Trophoblast cell (in vitro differentiated cells and primary cell): ENCODE results near the gene ABLIM1.

Source experiments
- DNase-seq, 2 donors: peaks; one replicate each; pipeline ENCODE4 v3.0.0-alpha.2; 2016
- H2AFZ ChIP-seq: 2 replicates; pipeline ENCODE4 v1.6.1; 2013; ENCODE audit warnings: low read length, moderate library complexity, mild to moderate bottlenecking; ENCODE audit not compliant: insufficient read depth, poor library complexity
- H2AK5ac ChIP-seq: 2 replicates; pipeline ENCODE4 v1.6.1; 2013; ENCODE audit warnings: mild to moderate bottlenecking, low read length
- H2BK120ac ChIP-seq: 2 replicates; pipeline ENCODE4 v1.6.1; 2013; ENCODE audit warnings: low read length, mild to moderate bottlenecking, moderate library complexity; ENCODE audit not compliant: insufficient read depth, poor library complexity
- H2BK12ac ChIP-seq: 2 replicates; pipeline ENCODE4 v1.6.1; 2013; ENCODE audit warnings: mild to moderate bottlenecking, low read length, moderate library complexity
- H2BK5ac ChIP-seq: 2 replicates; pipeline ENCODE4 v1.6.1; 2013; ENCODE audit warnings: low read length, low read depth, moderate library complexity, mild to moderate bottlenecking; ENCODE audit not compliant: poor library complexity
- H3K14ac ChIP-seq: 2 replicates; pipeline ENCODE4 v1.6.1; 2013; ENCODE audit warnings: mild to moderate bottlenecking, low read length
- H3K18ac ChIP-seq: 2 replicates; pipeline ENCODE4 v1.6.1; 2013; ENCODE audit warnings: mild to moderate bottlenecking, low read length
- H3K23ac ChIP-seq: 2 replicates; pipeline ENCODE4 v1.6.1; 2013; ENCODE audit warnings: low read length
- H3K27ac ChIP-seq: 2 replicates; pipeline ENCODE4 v1.5.1; 2013; ENCODE audit warnings: low read depth, mild to moderate bottlenecking, inconsistent platforms, low read length, moderate library complexity
- H3K27me3 ChIP-seq: 2 replicates; pipeline ENCODE4 v1.6.1; 2013; ENCODE audit warnings: inconsistent platforms, mild to moderate bottlenecking, low read length, moderate library complexity; ENCODE audit not compliant: insufficient read depth
- H3K36me3 ChIP-seq, 2 experiments: 1 replicate in 1 of 2; 2 replicates in 1 of 2; pipeline ENCODE4 v1.6.1; 2013; ENCODE audit warnings: low read length in 2 of 2, mild to moderate bottlenecking in 2 of 2, moderate library complexity in 1 of 2; ENCODE audit not compliant: insufficient read depth in 2 of 2, control insufficient read depth in 1 of 2
- H3K4ac ChIP-seq: 2 replicates; pipeline ENCODE4 v1.6.1; 2013; ENCODE audit warnings: low read depth, mild to moderate bottlenecking, low read length, moderate library complexity
- H3K4me1 ChIP-seq, 2 experiments: 1 replicate in 1 of 2; 2 replicates in 1 of 2; pipeline ENCODE4 v1.6.1; 2013; ENCODE audit warnings: low read length in 2 of 2, mild to moderate bottlenecking in 2 of 2, moderate library complexity in 1 of 2; ENCODE audit not compliant: insufficient read depth in 2 of 2, control insufficient read depth in 1 of 2
- H3K4me2 ChIP-seq: 2 replicates; pipeline ENCODE4 v1.6.1; 2013; ENCODE audit warnings: inconsistent platforms, mild to moderate bottlenecking, low read length, moderate library complexity
- H3K4me3 ChIP-seq: 2 replicates; pipeline ENCODE4 v1.5.1; 2013; ENCODE audit warnings: mild to moderate bottlenecking, low read depth, low read length, inconsistent platforms
- H3K79me1 ChIP-seq: one replicate; pipeline ENCODE4 v1.6.1; 2013; ENCODE audit warnings: low read length
- H3K79me2 ChIP-seq: 2 replicates; pipeline ENCODE4 v1.6.1; 2013; ENCODE audit warnings: low read length, mild to moderate bottlenecking; ENCODE audit not compliant: control insufficient read depth, insufficient read depth, poor library complexity
- H3K9ac ChIP-seq: 2 replicates; pipeline ENCODE4 v1.6.1; 2013; ENCODE audit warnings: mild to moderate bottlenecking, low read length
- H3K9me3 ChIP-seq: 2 replicates; pipeline ENCODE4 v1.6.1; 2013; ENCODE audit warnings: low read depth, mild to moderate bottlenecking, control low read depth, inconsistent platforms, low read length; ENCODE audit not compliant: insufficient read depth
- H4K12ac ChIP-seq: 2 replicates; pipeline ENCODE4 v1.6.1; 2013; ENCODE audit warnings: low read depth, mild to moderate bottlenecking, low read length, moderate library complexity
- H4K8ac ChIP-seq: 2 replicates; pipeline ENCODE4 v1.6.1; 2013; ENCODE audit warnings: low read depth, mild to moderate bottlenecking, low read length, moderate library complexity
- H4K91ac ChIP-seq: one replicate; pipeline ENCODE4 v1.6.1; 2013; ENCODE audit warnings: low read depth, mild to moderate bottlenecking, low read length, moderate library complexity
- WGBS: extraction: QIAGEN DNeasy Blood & Tissue Kit; methylation state at CpG from one replicate; pipeline ENCODE4 v1.1.7; 2013; ENCODE audit warnings: missing lambda C conversion rate; ENCODE audit not compliant: insufficient read length, insufficient coverage; ENCODE audit errors: extremely low coverage; 5-methylcytosine and 5-hydroxymethylcytosine counted together

Gene ABLIM1

DNA sequence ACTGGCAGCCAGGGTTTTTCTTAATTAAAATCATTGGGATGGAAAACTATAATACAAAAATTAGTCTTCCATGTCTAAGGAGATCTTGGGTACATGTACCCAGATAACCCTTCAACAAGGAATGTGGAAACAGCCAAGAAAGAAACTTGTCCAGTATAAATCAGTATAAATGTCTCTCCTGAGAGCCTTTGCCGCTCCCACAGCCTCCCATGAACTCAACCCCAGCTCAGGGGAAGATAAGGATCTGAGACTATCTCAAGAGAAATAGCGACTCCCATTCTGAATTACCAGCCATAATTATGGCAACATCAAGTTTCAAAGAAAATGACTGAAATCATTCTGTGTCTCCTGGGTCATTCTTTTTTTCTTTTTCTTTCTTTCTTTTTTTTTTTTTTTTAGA lies 221.1 kb downstream of the ABLIM1 start:
- no peak overlapping the region for H3K9ac ChIP-seq
- no peaks in the 10 kb centered on the region for H3K79me1 ChIP-seq
- WGBS = no CpG with 5 or more reads among the region's 2 CpGs
- H3K27ac ChIP-seq = no peak overlapping the region
- no peak overlapping the region for H2AK5ac ChIP-seq
- no peak overlapping the region for H3K23ac ChIP-seq
- H3K4me2 ChIP-seq = no peak overlapping the region
- H3K4me3 ChIP-seq = no peak overlapping the region
- H2BK12ac ChIP-seq = no peak overlapping the region
- no peak overlapping the region for H2BK120ac ChIP-seq
- H3K9me3 ChIP-seq = no peaks in the 10 kb centered on the region
- H3K27me3 ChIP-seq = no peaks in the 10 kb centered on the region
- no peaks in the 10 kb centered on the region for H3K79me2 ChIP-seq
- no peak overlapping the region for H2AFZ ChIP-seq
- peaks cover 0 to 7% of the 10 kb centered on the region in 2 experiments for H3K36me3 ChIP-seq
- H4K8ac ChIP-seq = no peak overlapping the region
- no peak for DNase-seq
- H2BK5ac ChIP-seq = no peak overlapping the region
- no peak overlapping the region for H3K14ac ChIP-seq
- no peak overlapping the region for H4K12ac ChIP-seq
- H4K91ac ChIP-seq = no peak overlapping the region
- H3K4me1 ChIP-seq = no peaks in the 10 kb centered on the region
- no peak overlapping the region for H3K18ac ChIP-seq
- no peak overlapping the region for H3K4ac ChIP-seq

DNA sequence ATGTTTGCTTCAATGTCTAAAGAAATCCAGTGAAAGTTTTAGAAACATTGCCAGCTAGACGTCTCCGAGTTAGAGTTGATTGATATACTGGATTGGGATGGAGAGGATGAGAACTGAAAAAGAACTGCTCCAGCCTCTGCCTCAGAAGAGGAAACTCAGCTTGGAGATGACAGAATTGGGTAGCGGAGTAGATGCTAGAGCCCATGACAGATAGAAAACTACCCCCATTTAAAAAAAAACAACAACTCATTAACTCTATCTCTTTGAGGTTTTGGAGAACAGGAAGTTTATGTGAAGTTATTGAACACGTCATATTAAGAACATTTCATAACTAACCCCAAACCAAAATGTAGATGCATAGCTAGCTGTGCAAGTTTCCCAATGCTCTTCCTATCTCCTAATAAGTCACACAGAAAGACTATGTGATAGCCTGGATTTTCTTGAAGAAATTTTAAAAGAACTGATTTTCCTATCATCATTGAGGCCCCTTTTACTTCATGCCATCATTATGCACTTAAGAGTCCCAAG lies 225.4 kb downstream of the ABLIM1 start:
- H4K8ac ChIP-seq = no peak overlapping the region
- H3K9ac ChIP-seq = no peak overlapping the region
- H3K27me3 ChIP-seq = no peaks in the 10 kb centered on the region
- H4K12ac ChIP-seq = no peak overlapping the region
- H3K18ac ChIP-seq = no peak overlapping the region
- no peak overlapping the region for H3K4ac ChIP-seq
- no peak overlapping the region for H3K14ac ChIP-seq
- H3K79me1 ChIP-seq = no peaks in the 10 kb centered on the region
- H3K4me1 ChIP-seq = no peaks in the 10 kb centered on the region
- no peaks in the 10 kb centered on the region for H3K79me2 ChIP-seq
- H3K9me3 ChIP-seq = no peaks in the 10 kb centered on the region
- DNase-seq = no peak
- H3K4me2 ChIP-seq = no peak overlapping the region
- no peak overlapping the region for H3K4me3 ChIP-seq
- no peak overlapping the region for H3K23ac ChIP-seq
- H2BK120ac ChIP-seq = no peak overlapping the region
- H2AK5ac ChIP-seq = no peak overlapping the region
- H2BK12ac ChIP-seq = no peak overlapping the region
- no peak overlapping the region for H2AFZ ChIP-seq
- H3K36me3 ChIP-seq = no peaks in the 10 kb centered on the region
- H4K91ac ChIP-seq = no peak overlapping the region
- H2BK5ac ChIP-seq = no peak overlapping the region
- no peak overlapping the region for H3K27ac ChIP-seq
- WGBS = no CpG with 5 or more reads among the region's 4 CpGs

DNA sequence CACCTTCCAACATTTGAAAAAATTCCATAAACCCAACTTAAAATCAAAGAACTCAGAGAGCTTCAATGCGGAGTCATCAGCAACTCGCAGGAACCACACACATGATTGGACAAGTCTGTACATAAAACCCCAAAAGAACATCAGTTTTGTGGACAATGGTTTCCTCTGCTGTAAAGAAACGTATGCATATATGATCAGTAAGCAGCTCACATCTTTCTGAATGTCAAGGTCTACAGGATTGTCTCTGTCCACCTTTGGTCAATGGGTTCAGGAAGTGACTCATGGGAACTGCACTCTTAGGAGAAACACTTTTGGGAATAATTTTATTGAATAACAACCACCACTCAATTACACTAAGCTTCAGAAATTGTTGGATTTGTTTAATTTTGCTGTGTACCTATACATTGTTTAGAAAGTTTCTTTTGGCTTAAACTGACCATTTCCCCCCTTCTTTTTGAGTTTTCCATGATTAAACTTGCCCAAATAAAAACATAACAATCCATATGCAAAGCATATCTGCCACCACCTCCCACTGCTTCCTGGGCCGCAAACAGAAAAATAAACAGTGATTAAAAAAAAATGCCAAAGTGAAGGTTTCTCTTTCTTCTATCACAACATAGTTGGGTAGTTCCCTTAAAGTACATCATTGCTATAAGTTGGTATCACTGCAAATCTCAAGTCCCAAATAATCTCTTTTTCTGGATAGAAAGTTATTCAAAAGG lies 226.5 kb downstream of the ABLIM1 start:
- no peak overlapping the region for H3K9ac ChIP-seq
- no peak overlapping the region for H3K4me3 ChIP-seq
- H2BK5ac ChIP-seq = no peak overlapping the region
- H3K4me2 ChIP-seq = no peak overlapping the region
- H3K18ac ChIP-seq = no peak overlapping the region
- H3K27ac ChIP-seq = no peak overlapping the region
- no peaks in the 10 kb centered on the region for H3K27me3 ChIP-seq
- no peaks in the 10 kb centered on the region for H3K79me2 ChIP-seq
- H3K23ac ChIP-seq = no peak overlapping the region
- H3K9me3 ChIP-seq = no peaks in the 10 kb centered on the region
- H4K91ac ChIP-seq = no peak overlapping the region
- DNase-seq = no peak
- H4K8ac ChIP-seq = no peak overlapping the region
- no peak overlapping the region for H2AFZ ChIP-seq
- no peak overlapping the region for H2BK12ac ChIP-seq
- no peak overlapping the region for H4K12ac ChIP-seq
- H3K4ac ChIP-seq = no peak overlapping the region
- no peaks in the 10 kb centered on the region for H3K36me3 ChIP-seq
- no CpG with 5 or more reads among the region's 4 CpGs for WGBS
- H3K14ac ChIP-seq = no peak overlapping the region
- H2AK5ac ChIP-seq = no peak overlapping the region
- H2BK120ac ChIP-seq = no peak overlapping the region
- no peaks in the 10 kb centered on the region for H3K4me1 ChIP-seq
- H3K79me1 ChIP-seq = no peaks in the 10 kb centered on the region

DNA sequence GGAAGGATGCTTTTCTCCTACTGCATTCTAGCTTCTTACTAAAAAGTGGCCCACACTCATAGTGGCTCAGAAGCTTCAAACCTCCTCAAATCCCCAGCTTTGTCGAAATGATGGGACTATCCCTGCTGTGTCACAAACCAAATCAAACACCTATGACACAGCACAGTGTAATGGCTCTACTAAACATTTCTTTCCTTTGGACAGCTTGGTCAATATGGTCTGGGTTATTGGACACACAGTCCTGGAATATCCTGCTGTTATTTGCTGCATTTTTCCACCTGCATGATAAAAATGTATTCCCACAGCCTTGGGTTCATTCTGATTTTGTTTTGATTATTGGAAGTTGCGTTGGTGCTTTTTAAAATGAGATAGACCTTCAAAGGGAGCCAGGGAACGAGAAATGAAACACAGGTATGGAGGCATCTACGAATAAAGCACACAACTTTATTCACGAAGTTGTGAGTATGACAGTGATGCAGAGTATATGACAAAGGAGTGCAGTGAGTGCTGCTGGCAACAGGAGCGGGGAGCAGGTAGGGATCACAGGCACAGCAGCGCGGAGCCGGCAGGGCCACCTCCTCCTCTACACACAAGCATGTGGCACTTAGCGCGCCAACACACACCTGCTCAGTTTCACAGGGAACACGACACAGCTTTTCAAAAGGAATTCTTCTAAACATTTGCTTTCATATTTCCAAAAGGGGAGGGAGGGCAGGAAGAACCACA lies 227.2 kb downstream of the ABLIM1 start:
- no peak overlapping the region for H3K4ac ChIP-seq
- no peak overlapping the region for H3K14ac ChIP-seq
- no peak overlapping the region for H4K12ac ChIP-seq
- H4K91ac ChIP-seq = no peak overlapping the region
- no peak overlapping the region for H2BK5ac ChIP-seq
- H3K4me1 ChIP-seq = no peaks in the 10 kb centered on the region
- no peak overlapping the region for H2AFZ ChIP-seq
- no peaks in the 10 kb centered on the region for H3K79me2 ChIP-seq
- H3K4me3 ChIP-seq = no peak overlapping the region
- H3K23ac ChIP-seq = no peak overlapping the region
- no peak overlapping the region for H4K8ac ChIP-seq
- H3K36me3 ChIP-seq = no peaks in the 10 kb centered on the region
- no peak overlapping the region for H3K18ac ChIP-seq
- no peaks in the 10 kb centered on the region for H3K79me1 ChIP-seq
- H3K9me3 ChIP-seq = no peaks in the 10 kb centered on the region
- no peaks in the 10 kb centered on the region for H3K27me3 ChIP-seq
- no peak overlapping the region for H2BK120ac ChIP-seq
- H3K9ac ChIP-seq = no peak overlapping the region
- no CpG with 5 or more reads among the region's 12 CpGs for WGBS
- no peak overlapping the region for H3K4me2 ChIP-seq
- H2BK12ac ChIP-seq = no peak overlapping the region
- H2AK5ac ChIP-seq = no peak overlapping the region
- no peak for DNase-seq
- H3K27ac ChIP-seq = no peak overlapping the region
